Measurements from ENCODE around the gene HS6ST3.

Gene HS6ST3

DNA sequence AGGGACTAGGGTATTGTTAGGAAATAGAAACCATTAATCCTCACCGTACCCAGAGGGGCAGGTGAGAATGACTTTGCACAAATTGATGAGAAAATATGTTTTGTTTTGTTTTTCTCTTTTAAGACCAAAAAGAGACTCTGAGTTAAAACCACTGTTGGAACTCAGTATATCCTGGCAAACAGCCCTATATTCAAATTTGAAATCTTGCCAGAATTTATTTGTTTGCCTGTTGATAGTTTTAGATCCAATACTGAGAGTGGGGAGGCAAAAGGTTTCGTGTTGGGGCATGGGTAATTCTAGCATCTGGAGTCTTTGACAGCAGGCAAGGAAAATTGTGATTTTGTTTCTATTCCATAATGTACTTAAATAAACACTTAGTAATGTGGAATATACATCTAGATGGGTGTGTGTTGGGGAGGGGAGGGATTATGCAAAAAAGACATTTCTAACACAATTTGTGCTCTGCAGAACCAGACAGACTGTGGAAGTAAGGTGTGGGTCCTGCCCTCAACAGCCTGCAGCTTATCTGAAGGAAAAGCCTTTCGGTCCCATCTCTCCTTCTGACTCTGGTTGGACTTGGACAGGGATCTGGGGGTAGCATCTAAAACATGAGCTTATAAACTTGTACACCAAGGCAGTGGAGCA is 713.7 kb downstream of the HS6ST3 start:
- FAIRE-seq = no peak
- DNase-seq (ENCODE audit: extremely low spot score, insufficient read length, low read depth) = no peak

- no peak for FAIRE-seq
Observed at GRCh38 chr13:96804174-96804573, 714.3 kb downstream of the HS6ST3 start.

DNA sequence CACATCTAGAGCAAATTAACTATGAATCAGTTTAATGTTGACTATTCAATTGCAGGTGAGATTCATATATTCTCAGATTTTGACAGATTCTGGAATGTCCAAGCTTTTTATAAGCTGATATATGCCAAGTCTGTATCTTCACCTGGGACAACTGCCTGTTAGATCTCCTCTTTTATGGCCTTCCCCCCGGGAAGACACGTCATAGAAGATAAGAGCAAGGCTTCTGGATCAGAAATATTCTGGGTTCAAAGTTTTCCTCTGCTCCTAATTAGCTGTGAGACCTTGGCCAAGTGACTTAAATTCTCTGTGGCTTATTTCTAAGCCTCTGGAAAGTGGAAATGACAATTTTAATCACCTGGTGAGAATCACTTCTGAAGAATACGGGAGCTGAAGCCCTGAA is 716.8 kb downstream of the HS6ST3 start:
- FAIRE-seq (no peak), DNase-seq (ENCODE audit: extremely low spot score, insufficient read length, low read depth) (no peak)

More at GRCh38 chr13:96804174-96804573, 714.3 kb downstream of the HS6ST3 start:
- no peak for DNase-seq (ENCODE audit: extremely low spot score, insufficient read length, low read depth)

DNA sequence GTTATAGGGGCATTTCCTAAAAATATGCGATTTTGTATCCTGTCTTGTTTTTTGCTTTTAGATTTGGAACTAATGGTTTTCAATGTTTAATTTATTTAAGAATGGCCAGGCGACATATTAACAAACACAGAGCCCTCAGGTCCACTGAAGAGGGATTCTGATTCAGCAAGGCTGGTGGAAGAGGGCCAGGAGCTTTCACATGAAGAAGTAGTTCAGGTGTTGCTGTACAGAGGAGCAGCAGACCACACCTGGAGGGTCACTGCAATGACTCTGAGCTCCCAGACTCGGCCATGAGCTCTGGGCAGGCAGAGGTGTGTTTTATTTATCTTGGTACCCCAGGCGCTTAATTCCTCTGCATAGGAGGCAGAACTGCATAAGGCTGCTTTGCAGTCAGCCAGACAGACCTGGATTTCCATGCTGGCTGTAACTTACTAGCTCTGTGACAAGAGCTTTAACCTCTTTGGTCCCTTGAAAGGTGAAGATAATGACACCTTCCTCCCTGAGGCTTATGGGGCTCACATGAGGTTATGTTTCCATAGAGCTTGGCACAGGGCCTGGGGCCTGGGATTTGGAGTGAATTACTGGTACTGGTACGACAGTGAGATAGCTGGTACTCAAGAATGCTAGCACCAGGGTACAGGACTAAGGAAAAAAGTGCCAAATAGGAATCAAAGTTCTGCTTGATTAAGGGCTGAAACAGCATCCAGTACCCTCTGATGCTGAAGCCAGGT is 719.6 kb downstream of the HS6ST3 start:
- FAIRE-seq (no peak), DNase-seq (ENCODE audit: extremely low spot score, insufficient read length, low read depth) (no peak)

DNA sequence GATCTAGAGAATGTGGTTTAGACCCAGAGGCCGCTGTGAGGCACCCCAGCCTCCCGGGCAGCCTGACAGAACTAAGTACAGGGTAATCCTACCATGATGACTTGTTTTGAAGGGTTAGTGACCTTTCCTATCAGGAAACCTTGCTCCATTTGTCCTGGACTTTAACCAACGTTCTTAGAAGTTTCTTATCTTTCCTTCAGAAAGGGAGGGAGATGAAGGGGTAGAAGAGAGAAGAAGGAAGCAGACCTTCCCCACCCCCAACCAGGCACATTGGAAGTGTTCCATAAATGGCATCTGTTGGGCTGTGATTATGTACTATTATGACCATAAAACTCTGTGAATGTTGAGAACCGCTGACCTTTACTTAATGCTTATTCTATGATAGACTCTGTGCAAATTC is 720.2 kb downstream of the HS6ST3 start:
- FAIRE-seq (no peak), DNase-seq (ENCODE audit: extremely low spot score, insufficient read length, low read depth) (no peak)

DNA sequence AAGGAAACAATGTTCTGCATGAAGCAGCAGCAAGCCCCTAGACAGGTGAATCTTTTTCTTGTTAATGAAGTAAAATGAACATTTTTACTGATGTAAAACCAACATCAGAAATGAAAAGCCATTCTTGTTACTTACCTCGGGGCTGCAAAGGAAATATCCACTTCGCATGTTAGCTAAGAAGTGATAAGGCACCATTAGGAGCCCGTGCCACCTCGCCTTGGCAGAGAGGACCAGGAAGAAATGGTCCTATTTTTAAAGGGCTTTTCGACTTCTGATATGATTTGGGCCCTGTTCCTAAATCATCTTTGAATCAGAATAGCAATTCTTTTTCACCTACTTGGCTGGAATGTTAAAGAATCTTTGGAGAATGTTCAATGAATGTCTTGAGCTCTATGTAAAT is 721.1 kb downstream of the HS6ST3 start:
- FAIRE-seq (no peak), DNase-seq (ENCODE audit: extremely low spot score, insufficient read length, low read depth) (no peak)

DNA sequence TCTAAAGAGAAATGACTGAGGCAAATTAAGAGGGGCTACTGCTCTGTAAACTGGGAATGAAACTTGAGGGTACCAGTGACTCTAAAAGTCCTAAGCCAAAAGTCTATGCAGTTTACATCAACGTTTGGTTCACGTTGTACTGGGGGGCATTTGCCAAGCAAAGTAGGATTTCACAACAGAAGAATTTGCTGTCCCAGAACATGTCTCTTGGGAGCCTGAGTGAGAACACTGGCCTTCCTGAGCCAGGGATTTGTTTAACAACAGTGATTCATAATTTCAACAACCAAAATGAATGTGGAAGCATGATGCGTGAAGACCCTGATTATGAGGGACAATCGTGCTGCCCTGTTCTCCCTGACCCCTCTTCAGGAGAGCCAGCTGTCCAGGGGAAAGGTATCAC is 726.4 kb downstream of the HS6ST3 start:
- FAIRE-seq = no peak

GRCh38 chr13:96816874-96817273 is 727.0 kb downstream of the HS6ST3 start:
- FAIRE-seq (no peak), DNase-seq (ENCODE audit: extremely low spot score, insufficient read length, low read depth) (no peak)

More for the DNA sequence above, 726.4 kb downstream of the HS6ST3 start:
- no peak for DNase-seq (ENCODE audit: extremely low spot score, insufficient read length, low read depth)

GRCh38 chr13:96817336-96817941 is 727.5 kb downstream of the HS6ST3 start:
- DNase-seq (ENCODE audit: extremely low spot score, insufficient read length, low read depth) = no peak
- FAIRE-seq = no peak

DNA sequence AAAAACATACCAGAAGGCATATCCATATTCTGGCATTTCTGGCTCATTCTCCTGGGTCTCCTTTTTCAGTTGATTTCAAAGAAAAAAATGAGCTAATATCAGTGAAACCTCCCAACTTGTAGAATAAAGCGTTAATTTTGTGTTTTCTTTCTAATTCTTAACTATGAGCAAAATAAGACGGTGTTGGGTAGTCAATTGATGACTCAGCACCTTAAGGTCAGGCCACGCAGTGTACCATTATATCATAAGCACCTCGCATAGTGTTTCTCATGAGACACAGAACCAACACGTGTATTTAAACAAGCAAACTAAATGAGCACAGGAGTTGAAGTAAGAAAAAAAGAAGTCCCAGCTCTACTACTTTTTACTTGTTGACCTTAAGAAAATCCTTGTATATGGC is 729.5 kb downstream of the HS6ST3 start:
- DNase-seq (ENCODE audit: extremely low spot score, insufficient read length, low read depth) = no peak
- FAIRE-seq = no peak

DNA sequence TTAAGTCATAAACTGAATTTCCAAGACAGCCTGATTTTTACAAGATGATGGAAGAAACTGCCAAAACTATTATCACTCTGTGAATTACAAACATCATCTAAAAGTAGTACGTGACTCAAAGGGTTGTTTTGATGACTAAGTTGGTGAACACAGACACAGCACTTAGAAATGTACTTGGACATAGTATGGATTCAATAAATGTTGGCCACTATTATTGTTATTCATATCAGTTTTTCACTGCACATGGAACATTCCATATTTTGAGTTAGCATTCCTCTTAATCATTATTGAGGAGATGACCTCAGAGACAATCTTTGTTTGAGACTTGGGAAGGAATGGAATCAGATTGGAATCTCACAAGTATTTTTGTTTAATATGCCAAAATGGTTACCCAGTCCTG is 731.5 kb downstream of the HS6ST3 start:
- DNase-seq (ENCODE audit: extremely low spot score, insufficient read length, low read depth) (no peak), FAIRE-seq (no peak)

DNA sequence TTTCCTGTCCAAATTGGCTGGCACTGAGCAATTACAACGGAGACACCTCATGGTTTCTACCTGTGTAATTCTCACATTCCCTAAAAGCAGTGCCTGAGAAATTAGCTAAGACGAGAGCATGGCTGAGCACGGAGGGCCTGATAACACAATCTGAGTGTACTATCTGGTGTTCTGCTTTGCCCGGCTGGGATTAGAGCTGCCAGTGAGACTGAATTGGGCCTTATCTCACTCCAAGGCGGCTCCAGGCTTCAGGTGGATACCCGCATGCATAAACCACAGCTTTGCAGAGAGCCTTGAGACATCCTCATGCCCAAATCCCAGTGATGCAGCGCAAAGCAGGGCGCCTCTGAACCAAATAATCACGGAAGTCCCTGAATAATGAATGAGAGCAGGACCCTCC is 732.1 kb downstream of the HS6ST3 start:
- FAIRE-seq (no peak), DNase-seq (ENCODE audit: extremely low spot score, insufficient read length, low read depth) (no peak)

- DNase-seq (ENCODE audit: extremely low spot score, insufficient read length, low read depth) (no peak), FAIRE-seq (no peak)
Observed at GRCh38 chr13:96822895-96823294, 733.0 kb downstream of the HS6ST3 start.

GRCh38 chr13:96824140-96824539 is 734.2 kb downstream of the HS6ST3 start:
- FAIRE-seq (no peak), DNase-seq (ENCODE audit: extremely low spot score, insufficient read length, low read depth) (no peak)

- no peak for FAIRE-seq
Observed at GRCh38 chr13:96825653-96826052, 735.7 kb downstream of the HS6ST3 start.

DNA sequence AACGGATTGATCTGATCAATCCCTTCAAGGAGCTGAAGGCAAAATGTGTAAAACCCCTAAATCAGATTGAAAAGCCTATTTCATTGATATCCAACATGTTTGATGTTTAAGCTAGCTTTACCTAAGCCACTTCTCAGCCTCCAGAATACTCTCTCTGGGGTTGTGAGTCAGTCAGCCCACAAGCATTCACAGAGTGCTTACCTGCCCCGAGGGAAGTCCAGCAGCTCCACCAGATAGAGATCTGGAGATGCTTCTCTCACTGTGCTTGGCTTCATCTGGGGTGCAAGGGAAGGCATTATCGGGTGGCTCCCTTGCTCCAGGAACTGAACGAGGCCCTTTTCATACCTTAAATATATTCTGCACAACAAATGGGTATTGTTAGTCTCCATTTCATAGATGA is 744.7 kb downstream of the HS6ST3 start:
- FAIRE-seq = no peak

More at GRCh38 chr13:96825653-96826052, 735.7 kb downstream of the HS6ST3 start:
- no peak for DNase-seq (ENCODE audit: extremely low spot score, insufficient read length, low read depth)

GRCh38 chr13:96835546-96835945 is 745.6 kb downstream of the HS6ST3 start:
- no peak for DNase-seq (ENCODE audit: extremely low spot score, insufficient read length, low read depth)
- no peak for FAIRE-seq

More for the DNA sequence above, 744.7 kb downstream of the HS6ST3 start:
- no peak for DNase-seq (ENCODE audit: extremely low spot score, insufficient read length, low read depth)

GRCh38 chr13:96836733-96837132 is 746.8 kb downstream of the HS6ST3 start:
- DNase-seq (ENCODE audit: extremely low spot score, insufficient read length, low read depth) = no peak
- no peak for FAIRE-seq

DNA sequence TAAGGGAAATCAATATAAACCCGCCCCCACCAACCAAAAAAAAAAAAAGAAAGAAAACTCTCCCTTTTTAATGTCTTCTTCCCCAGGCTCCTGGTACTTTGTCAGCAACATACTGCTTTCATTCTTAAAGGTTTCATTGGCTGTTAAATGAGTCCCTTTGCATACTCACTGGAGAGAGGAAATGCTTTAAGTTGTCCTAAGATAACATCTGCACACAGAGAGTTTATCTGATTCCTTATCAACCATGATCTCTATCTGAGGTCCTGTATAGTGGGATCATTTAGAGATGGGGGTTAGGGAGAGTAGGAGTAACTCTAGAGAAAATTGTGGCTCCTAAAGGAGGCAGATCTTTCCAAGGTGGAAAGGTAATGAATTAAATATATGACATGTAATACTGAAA is 747.9 kb downstream of the HS6ST3 start:
- no peak for DNase-seq (ENCODE audit: extremely low spot score, insufficient read length, low read depth)
- no peak for FAIRE-seq

DNA sequence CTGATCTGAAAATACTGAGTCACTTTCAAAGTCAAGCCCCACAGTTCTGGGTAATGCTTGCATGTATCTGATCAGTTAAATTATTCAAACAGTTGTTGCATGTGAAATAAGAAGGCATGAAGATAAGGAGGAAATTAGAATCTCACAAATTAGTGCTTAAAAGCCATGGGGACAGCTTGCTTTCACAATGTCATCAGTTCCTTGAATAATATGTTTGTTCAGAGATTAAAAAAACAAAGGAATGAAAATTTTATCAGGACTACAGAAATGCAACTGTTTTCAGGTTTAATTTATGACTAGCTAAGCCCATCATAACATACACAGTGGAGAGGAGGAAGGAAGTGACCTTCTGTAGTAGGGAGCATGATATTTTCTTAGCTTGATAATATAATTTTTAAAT is 754.3 kb downstream of the HS6ST3 start:
- FAIRE-seq (no peak), DNase-seq (ENCODE audit: extremely low spot score, insufficient read length, low read depth) (no peak)

- DNase-seq (ENCODE audit: extremely low spot score, insufficient read length, low read depth) (no peak), FAIRE-seq (no peak)
Observed at GRCh38 chr13:96844616-96845015, 754.7 kb downstream of the HS6ST3 start.

Data from GM18507 (cell line).